PC-9 (cell line): Measurements from ENCODE around the gene MYO1F.

Source experiments
- EZH2 ChIP-seq: fragments of 200-600 bp; sonication (generic); IDR thresholded peaks from 2 replicates; pipeline ENCODE4 v1.8.0; 2017; ENCODE audit warnings: antibody characterized with exemption, low read depth
- TF ChIP-seq, protein P1 (sequence below): fragments of 200-600 bp; sonication (generic); conservative IDR thresholded peaks from 2 replicates; pipeline ENCODE4 v1.6.1; 2017; ENCODE audit warnings: mixed run types, antibody characterized with exemption, mild to moderate bottlenecking, moderate library complexity

DNA sequence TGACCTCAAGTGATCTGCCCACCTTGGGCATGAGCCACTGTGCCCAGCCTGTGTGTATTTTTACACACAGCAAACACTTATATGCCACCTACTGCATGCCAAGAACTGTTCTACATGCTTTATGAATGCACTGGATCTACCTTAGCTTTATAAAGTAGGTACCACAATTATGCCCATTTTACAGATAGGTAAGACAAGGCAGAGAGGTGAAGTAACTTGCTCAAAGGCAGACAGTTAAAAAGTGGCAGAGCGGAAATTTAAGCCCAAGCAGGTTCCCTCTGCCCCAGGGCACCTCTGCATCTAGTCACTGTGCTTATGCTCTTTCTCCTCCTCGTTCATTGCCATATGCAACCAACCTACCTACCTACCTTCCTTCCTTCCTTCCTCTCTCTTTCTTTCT is 22.8 kb upstream of the MYO1F start:
- TF ChIP-seq, protein P1, sequence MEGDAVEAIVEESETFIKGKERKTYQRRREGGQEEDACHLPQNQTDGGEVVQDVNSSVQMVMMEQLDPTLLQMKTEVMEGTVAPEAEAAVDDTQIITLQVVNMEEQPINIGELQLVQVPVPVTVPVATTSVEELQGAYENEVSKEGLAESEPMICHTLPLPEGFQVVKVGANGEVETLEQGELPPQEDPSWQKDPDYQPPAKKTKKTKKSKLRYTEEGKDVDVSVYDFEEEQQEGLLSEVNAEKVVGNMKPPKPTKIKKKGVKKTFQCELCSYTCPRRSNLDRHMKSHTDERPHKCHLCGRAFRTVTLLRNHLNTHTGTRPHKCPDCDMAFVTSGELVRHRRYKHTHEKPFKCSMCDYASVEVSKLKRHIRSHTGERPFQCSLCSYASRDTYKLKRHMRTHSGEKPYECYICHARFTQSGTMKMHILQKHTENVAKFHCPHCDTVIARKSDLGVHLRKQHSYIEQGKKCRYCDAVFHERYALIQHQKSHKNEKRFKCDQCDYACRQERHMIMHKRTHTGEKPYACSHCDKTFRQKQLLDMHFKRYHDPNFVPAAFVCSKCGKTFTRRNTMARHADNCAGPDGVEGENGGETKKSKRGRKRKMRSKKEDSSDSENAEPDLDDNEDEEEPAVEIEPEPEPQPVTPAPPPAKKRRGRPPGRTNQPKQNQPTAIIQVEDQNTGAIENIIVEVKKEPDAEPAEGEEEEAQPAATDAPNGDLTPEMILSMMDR: no peak
- no peak for TF ChIP-seq EZH2
